ENCODE measurements around the gene TPCN2. TPM values are rescaled to one million over a fixed set of nuclear protein-coding genes. Genes with fewer than 3 reads are reported as not detected.

The TPCN2 gene
- polyA plus RNA-seq, 2 donors = 6.5 to 12.1 TPM

DNA sequence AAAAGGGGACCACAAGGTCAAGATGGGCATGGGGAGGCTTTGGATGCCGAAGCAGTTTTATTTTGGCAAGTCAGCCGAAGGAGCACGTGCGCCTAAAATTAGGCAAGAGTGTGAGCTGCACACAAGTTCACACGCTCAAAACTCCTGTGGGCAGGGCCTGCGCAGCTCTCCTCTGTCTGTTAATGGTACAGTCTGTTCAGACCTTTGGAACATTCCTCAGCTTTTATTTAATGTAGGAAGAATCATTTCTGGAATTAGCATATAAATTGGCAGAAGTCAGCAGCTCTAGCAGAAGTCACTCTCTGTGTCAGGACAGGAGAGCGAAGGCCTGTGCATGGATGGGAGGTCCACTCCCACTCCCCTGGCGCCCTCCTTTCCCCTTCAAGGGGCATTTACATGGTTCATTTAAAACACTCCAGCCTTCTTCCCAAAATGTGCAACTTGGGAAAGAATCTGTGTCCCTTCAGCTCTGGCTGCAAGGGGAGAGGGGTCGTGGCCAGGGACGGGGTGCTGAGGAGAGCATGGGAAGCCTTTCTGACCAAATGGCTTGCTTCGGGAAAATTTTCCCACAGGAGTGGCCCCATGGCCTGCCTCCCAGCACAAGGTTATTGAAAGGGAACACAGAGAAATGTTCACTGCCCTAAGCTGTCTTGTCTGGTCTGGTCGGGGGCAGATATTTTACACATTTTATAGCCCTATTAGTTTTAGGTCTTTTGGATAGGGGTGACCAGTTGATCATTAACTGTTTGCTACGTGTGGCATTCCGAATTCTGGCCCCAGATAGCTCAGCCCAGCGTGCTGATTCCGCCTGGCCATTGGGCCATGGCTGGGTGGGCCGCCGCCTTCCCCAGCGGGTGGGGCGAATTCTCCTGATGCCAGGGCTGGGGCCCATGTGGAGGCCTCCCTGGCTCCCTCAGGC is 63.2 kb downstream of the TPCN2 start:
- Histone ChIP-seq H3K4me1 (ENCODE audit: control insufficient read depth in 2 of 2, insufficient read depth in 2 of 2, low read length in 1 of 2) (peaks cover 4 to 8% of the 10 kb centered on the region in 2 donors), H3K9me3 (ENCODE audit: control insufficient read depth in 2 of 2, insufficient read depth in 1 of 2, low read depth in 1 of 2, low read length in 1 of 2) (no peaks in the 10 kb centered on the region), H3K4me3 (ENCODE audit: low read depth in 1 of 2, low read length in 2 of 2) (no peak overlapping the region), H3K27me3 (ENCODE audit: control insufficient read depth in 1 of 2, insufficient read depth in 2 of 2, low read length in 2 of 2) (no peaks in the 10 kb centered on the region), H3K27ac (ENCODE audit: low read depth in 2 of 2, low read length in 1 of 2) (no peak overlapping the region), H3K36me3 (ENCODE audit: control insufficient read depth in 2 of 2, insufficient read depth in 2 of 2, low read length in 1 of 2) (no peaks in the 10 kb centered on the region)
- 86 to 90% methylated on average over 20 of the region's 20 CpGs for WGBS, 2 donors

DNA sequence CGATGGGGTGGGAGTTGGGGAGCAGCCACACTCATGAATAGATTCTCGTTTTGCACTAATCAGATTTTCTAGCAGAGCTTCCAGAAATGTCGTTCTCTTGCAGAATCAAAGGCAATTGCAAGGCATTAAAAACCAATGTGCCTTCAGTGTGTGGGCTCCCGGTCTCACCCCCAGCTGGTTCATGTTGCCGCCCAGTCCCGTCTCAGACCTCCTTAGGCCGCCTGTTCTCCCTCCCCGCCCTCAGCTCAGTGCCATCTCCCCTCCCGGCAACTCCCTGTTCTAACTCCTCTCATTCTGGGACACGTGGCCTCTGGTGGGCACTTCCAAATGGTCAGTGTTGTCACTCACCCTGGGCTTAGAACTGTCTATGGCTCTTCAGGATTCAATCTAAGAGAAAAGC is 64.5 kb downstream of the TPCN2 start:
- no peaks in the 10 kb centered on the region for H3K9me3 ChIP-seq (ENCODE audit: control insufficient read depth in 2 of 2, insufficient read depth in 1 of 2, low read depth in 1 of 2, low read length in 1 of 2)
- no peak overlapping the region for H3K27ac ChIP-seq (ENCODE audit: low read depth in 2 of 2, low read length in 1 of 2)
- no peak overlapping the region for H3K4me3 ChIP-seq (ENCODE audit: low read depth in 1 of 2, low read length in 2 of 2)
- 83 to 92% methylated on average over 10 of the region's 10 CpGs for WGBS, 2 donors
- peaks cover 4 to 6% of the 10 kb centered on the region in 2 donors for H3K4me1 ChIP-seq (ENCODE audit: control insufficient read depth in 2 of 2, insufficient read depth in 2 of 2, low read length in 1 of 2)
- H3K27me3 ChIP-seq (ENCODE audit: control insufficient read depth in 1 of 2, insufficient read depth in 2 of 2, low read length in 2 of 2) = no peaks in the 10 kb centered on the region
- no peaks in the 10 kb centered on the region for H3K36me3 ChIP-seq (ENCODE audit: control insufficient read depth in 2 of 2, insufficient read depth in 2 of 2, low read length in 1 of 2)

- Histone ChIP-seq H3K36me3 (ENCODE audit: control insufficient read depth in 2 of 2, insufficient read depth in 2 of 2, low read length in 1 of 2) (no peaks in the 10 kb centered on the region), H3K9me3 (ENCODE audit: control insufficient read depth in 2 of 2, insufficient read depth in 1 of 2, low read depth in 1 of 2, low read length in 1 of 2) (no peaks in the 10 kb centered on the region), H3K4me3 (ENCODE audit: low read depth in 1 of 2, low read length in 2 of 2) (no peak overlapping the region), H3K27me3 (ENCODE audit: control insufficient read depth in 1 of 2, insufficient read depth in 2 of 2, low read length in 2 of 2) (no peaks in the 10 kb centered on the region), H3K27ac (ENCODE audit: low read depth in 2 of 2, low read length in 1 of 2) (no peak overlapping the region), H3K4me1 (ENCODE audit: control insufficient read depth in 2 of 2, insufficient read depth in 2 of 2, low read length in 1 of 2) (peaks cover 4 to 6% of the 10 kb centered on the region in 2 donors)
- 83 to 89% methylated on average over 22 of the region's 22 CpGs for WGBS, 2 donors
Observed at GRCh38 chr11:69113646-69114340, 65.1 kb downstream of the TPCN2 start.

GRCh38 chr11:69114362-69114761 is 65.6 kb downstream of the TPCN2 start:
- Histone ChIP-seq H3K36me3 (ENCODE audit: control insufficient read depth in 2 of 2, insufficient read depth in 2 of 2, low read length in 1 of 2) (no peaks in the 10 kb centered on the region), H3K4me1 (ENCODE audit: control insufficient read depth in 2 of 2, insufficient read depth in 2 of 2, low read length in 1 of 2) (peaks cover 4 to 6% of the 10 kb centered on the region in 2 donors), H3K27me3 (ENCODE audit: control insufficient read depth in 1 of 2, insufficient read depth in 2 of 2, low read length in 2 of 2) (no peaks in the 10 kb centered on the region), H3K27ac (ENCODE audit: low read depth in 2 of 2, low read length in 1 of 2) (no peak overlapping the region), H3K9me3 (ENCODE audit: control insufficient read depth in 2 of 2, insufficient read depth in 1 of 2, low read depth in 1 of 2, low read length in 1 of 2) (no peaks in the 10 kb centered on the region), H3K4me3 (ENCODE audit: low read depth in 1 of 2, low read length in 2 of 2) (no peak overlapping the region)
- WGBS, 2 donors = 75 to 84% methylated on average over 6 of the region's 6 CpGs

DNA sequence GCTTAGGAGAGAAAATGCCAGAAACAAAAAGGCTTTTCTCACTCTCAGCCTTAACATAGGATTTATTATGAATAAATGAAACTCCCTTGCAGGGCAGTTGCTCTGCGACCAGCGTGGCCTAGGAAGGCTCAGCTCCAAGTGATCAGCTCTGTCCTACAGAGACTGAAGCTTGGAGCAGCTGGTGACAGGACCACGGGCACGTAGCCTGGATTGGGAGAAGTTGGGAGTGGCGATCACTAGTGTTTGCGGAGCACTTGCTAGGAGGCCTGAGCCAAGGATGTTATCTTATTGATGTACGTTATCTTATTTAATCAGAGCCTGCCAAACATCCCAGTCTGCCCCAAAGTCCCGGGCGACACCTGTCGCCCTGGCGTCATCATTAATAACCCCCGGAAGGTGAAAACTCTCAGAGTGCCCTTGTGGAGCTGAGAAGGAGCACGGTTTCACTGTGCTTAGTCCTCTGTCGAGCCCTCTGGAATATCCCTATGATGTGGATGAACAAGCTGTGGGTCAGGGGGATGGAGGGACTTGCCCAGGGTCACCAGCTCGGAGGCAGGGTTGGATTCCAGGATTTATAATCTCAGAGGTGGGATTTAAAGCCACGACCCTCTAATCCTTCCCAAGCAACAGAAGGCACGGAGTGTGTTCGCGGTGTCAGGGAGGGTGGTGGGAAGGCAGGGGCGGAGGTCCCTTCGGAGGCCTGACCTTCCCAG is 66.2 kb downstream of the TPCN2 start:
- 72 to 73% methylated on average over 21 of the region's 21 CpGs for WGBS, 2 donors
- Histone ChIP-seq H3K27me3 (ENCODE audit: control insufficient read depth in 1 of 2, insufficient read depth in 2 of 2, low read length in 2 of 2) (no peaks in the 10 kb centered on the region), H3K27ac (ENCODE audit: low read depth in 2 of 2, low read length in 1 of 2) (no peak overlapping the region), H3K4me3 (ENCODE audit: low read depth in 1 of 2, low read length in 2 of 2) (no peak overlapping the region), H3K4me1 (ENCODE audit: control insufficient read depth in 2 of 2, insufficient read depth in 2 of 2, low read length in 1 of 2) (peaks cover 4 to 6% of the 10 kb centered on the region in 2 donors), H3K36me3 (ENCODE audit: control insufficient read depth in 2 of 2, insufficient read depth in 2 of 2, low read length in 1 of 2) (no peaks in the 10 kb centered on the region), H3K9me3 (ENCODE audit: control insufficient read depth in 2 of 2, insufficient read depth in 1 of 2, low read depth in 1 of 2, low read length in 1 of 2) (peaks cover 0 to 4% of the 10 kb centered on the region in 2 donors)

GRCh38 chr11:69115586-69116560 is 67.1 kb downstream of the TPCN2 start:
- WGBS, 2 donors = 62 to 66% methylated on average over 38 to 41 of the region's 41 CpGs
- Histone ChIP-seq H3K27ac (ENCODE audit: low read depth in 2 of 2, low read length in 1 of 2) (no peak overlapping the region), H3K4me3 (ENCODE audit: low read depth in 1 of 2, low read length in 2 of 2) (no peak overlapping the region)

DNA sequence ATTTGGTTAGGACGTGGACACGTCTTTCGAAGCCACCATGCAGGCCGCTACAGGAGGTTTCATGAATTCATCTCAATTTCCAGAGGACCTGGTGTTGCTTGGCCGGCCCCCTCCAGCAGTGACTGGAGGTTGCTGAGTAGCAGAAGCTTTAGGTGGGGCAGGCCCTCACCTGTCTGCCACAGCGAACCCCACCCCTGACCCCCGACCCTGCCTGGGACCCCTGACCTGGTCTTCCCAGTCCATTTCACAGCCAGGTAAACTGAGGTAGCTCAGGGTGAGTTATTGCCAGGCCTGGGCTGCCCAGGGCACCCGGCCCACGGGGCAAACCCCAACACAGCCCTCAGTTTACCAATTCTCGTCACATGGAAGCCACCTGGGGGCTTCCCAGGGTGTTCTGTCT is 67.9 kb downstream of the TPCN2 start:
- peaks cover 8 to 13% of the 10 kb centered on the region in 2 donors for H3K4me1 ChIP-seq (ENCODE audit: control insufficient read depth in 2 of 2, insufficient read depth in 2 of 2, low read length in 1 of 2)
- H3K4me3 ChIP-seq (ENCODE audit: low read depth in 1 of 2, low read length in 2 of 2) = no peak overlapping the region
- peaks cover 0 to 4% of the 10 kb centered on the region in 2 donors for H3K9me3 ChIP-seq (ENCODE audit: control insufficient read depth in 2 of 2, insufficient read depth in 1 of 2, low read depth in 1 of 2, low read length in 1 of 2)
- WGBS, 2 donors = 89 to 93% methylated on average over 10 of the region's 10 CpGs
- no peaks in the 10 kb centered on the region for H3K36me3 ChIP-seq (ENCODE audit: control insufficient read depth in 2 of 2, insufficient read depth in 2 of 2, low read length in 1 of 2)
- H3K27me3 ChIP-seq (ENCODE audit: control insufficient read depth in 1 of 2, insufficient read depth in 2 of 2, low read length in 2 of 2) = no peaks in the 10 kb centered on the region
- H3K27ac ChIP-seq (ENCODE audit: low read depth in 2 of 2, low read length in 1 of 2) = no peak overlapping the region

More at GRCh38 chr11:69115586-69116560, 67.1 kb downstream of the TPCN2 start:
- no peaks in the 10 kb centered on the region for H3K27me3 ChIP-seq (ENCODE audit: control insufficient read depth in 1 of 2, insufficient read depth in 2 of 2, low read length in 2 of 2)
- H3K36me3 ChIP-seq (ENCODE audit: control insufficient read depth in 2 of 2, insufficient read depth in 2 of 2, low read length in 1 of 2) = no peaks in the 10 kb centered on the region
- peaks cover 5 to 6% of the 10 kb centered on the region in 2 donors for H3K4me1 ChIP-seq (ENCODE audit: control insufficient read depth in 2 of 2, insufficient read depth in 2 of 2, low read length in 1 of 2)
- peaks cover 0 to 4% of the 10 kb centered on the region in 2 donors for H3K9me3 ChIP-seq (ENCODE audit: control insufficient read depth in 2 of 2, insufficient read depth in 1 of 2, low read depth in 1 of 2, low read length in 1 of 2)

- peaks cover 12 to 32% of the 10 kb centered on the region in 2 donors for H3K4me1 ChIP-seq (ENCODE audit: control insufficient read depth in 2 of 2, insufficient read depth in 2 of 2, low read length in 1 of 2)
- no peaks in the 10 kb centered on the region for H3K36me3 ChIP-seq (ENCODE audit: control insufficient read depth in 2 of 2, insufficient read depth in 2 of 2, low read length in 1 of 2)
- WGBS, 2 donors = 71 to 95% methylated on average over 2 of the region's 2 CpGs
- H3K9me3 ChIP-seq (ENCODE audit: control insufficient read depth in 2 of 2, insufficient read depth in 1 of 2, low read depth in 1 of 2, low read length in 1 of 2) = peaks cover 0 to 4% of the 10 kb centered on the region in 2 donors
- no peak overlapping the region for H3K27ac ChIP-seq (ENCODE audit: low read depth in 2 of 2, low read length in 1 of 2)
- H3K27me3 ChIP-seq (ENCODE audit: control insufficient read depth in 1 of 2, insufficient read depth in 2 of 2, low read length in 2 of 2) = no peaks in the 10 kb centered on the region
- no peak overlapping the region for H3K4me3 ChIP-seq (ENCODE audit: low read depth in 1 of 2, low read length in 2 of 2)
Observed at GRCh38 chr11:69119190-69119589, 70.5 kb downstream of the TPCN2 start.
